HL-60 (cell line): Measurements from ENCODE around the gene ILDR1.
"Not testable (repeated sequence)": the region's sequence is repeated elsewhere in the genome, so short reads cannot be mapped to it uniquely, and the experiment has no call there.

Experiments
- DNase-seq, 2 experiments: peaks; one replicate each; pipeline ENCODE4 v3.0.0-alpha.2; 2010 to 2020; ENCODE audit warnings: low read depth in 1 of 2, low spot score in 1 of 2
- H3K27ac ChIP-seq: fragments of 250-450 bp; sonication (Bioruptor Pico); replicated peaks from 2 replicates; pipeline ENCODE4 v1.5.1; 2020; ENCODE audit warnings: mild to moderate bottlenecking, moderate library complexity
- H3K27me3 ChIP-seq: fragments of 250-450 bp; sonication (Bioruptor Pico); 2 replicates; pipeline ENCODE4 v1.5.1; 2021; ENCODE audit warnings: mild to moderate bottlenecking, moderate library complexity; ENCODE audit not compliant: insufficient read depth, poor library complexity, severe bottlenecking
- H3K4me3 ChIP-seq: replicated peaks from 2 replicates; pipeline ENCODE4 v1.5.1; 2011; ENCODE audit warnings: mild to moderate bottlenecking, control low read depth, low read length; ENCODE audit not compliant: insufficient read depth
- CTCF ChIP-seq: IDR thresholded peaks from one replicate; pipeline ENCODE4 v1.5.1; 2011; ENCODE audit warnings: low read length, control low read depth, inconsistent platforms; ENCODE audit not compliant: insufficient read depth
- GABPA ChIP-seq: IDR thresholded peaks from 2 replicates; pipeline ENCODE4 v1.6.1; 2012; ENCODE audit warnings: low read depth
- POLR2AphosphoS5 ChIP-seq: IDR thresholded peaks from 2 replicates; pipeline ENCODE4 v1.6.1; 2012; ENCODE audit warnings: low read depth
- REST ChIP-seq: IDR thresholded peaks from 2 replicates; pipeline ENCODE4 v1.6.1; 2012; ENCODE audit warnings: low read depth; ENCODE audit not compliant: insufficient replicate concordance
- SPI1 ChIP-seq: IDR thresholded peaks from 2 replicates; pipeline ENCODE4 v1.6.1; 2012; ENCODE audit warnings: low read depth, mild to moderate bottlenecking, borderline replicate concordance

ILDR1 gene

GRCh38 chr3:121941592-121941991 lies 80.5 kb downstream of the ILDR1 start:
- DNase-seq = no peak
- Histone ChIP-seq H3K27ac (no peak overlapping the region), H3K4me3 (no peak overlapping the region), H3K27me3 (no peaks in the 10 kb centered on the region)
- TF ChIP-seq REST (no peak), GABPA (no peak), POLR2AphosphoS5 (no peak), SPI1 (no peak), CTCF (no peak)

GRCh38 chr3:121938141-121938855 lies 83.7 kb downstream of the ILDR1 start:
- DNase-seq, H3K27ac ChIP-seq, H3K27me3 ChIP-seq, H3K4me3 ChIP-seq: not testable (repeated sequence)
